Mesenchymal stem cell (in vitro differentiated cells and primary cell): ENCODE results near the gene TIMP1.

Source experiments
- DNase-seq: peaks from one replicate; pipeline ENCODE4 v3.0.0-alpha.2; 2013
- H2AFZ ChIP-seq: one replicate; pipeline ENCODE4 v1.6.1; 2013; ENCODE audit warnings: low read depth, mild to moderate bottlenecking, control low read depth, inconsistent platforms, low read length, moderate library complexity
- H2AK5ac ChIP-seq: 2 replicates; pipeline ENCODE4 v1.6.1; 2013; ENCODE audit warnings: low read length, moderate library complexity, mild to moderate bottlenecking, inconsistent platforms; ENCODE audit not compliant: severe bottlenecking
- H2BK120ac ChIP-seq: one replicate; pipeline ENCODE4 v1.6.1; 2013; ENCODE audit warnings: low read depth, mild to moderate bottlenecking, inconsistent platforms, low read length, moderate library complexity
- H2BK12ac ChIP-seq, 2 experiments: one replicate each; pipeline ENCODE4 v1.6.1; 2013; ENCODE audit warnings: inconsistent platforms in 2 of 2, low read length in 2 of 2, mild to moderate bottlenecking in 2 of 2, moderate library complexity in 2 of 2, control low read depth in 1 of 2
- H2BK15ac ChIP-seq: one replicate; pipeline ENCODE4 v1.6.1; 2013; ENCODE audit warnings: mild to moderate bottlenecking, low read depth, inconsistent platforms; ENCODE audit not compliant: poor library complexity, severe bottlenecking
- H2BK5ac ChIP-seq: 2 replicates; pipeline ENCODE4 v1.6.1; 2013; ENCODE audit warnings: low read depth, mild to moderate bottlenecking, low read length, control low read depth, inconsistent platforms; ENCODE audit not compliant: poor library complexity, severe bottlenecking
- H3K14ac ChIP-seq, 2 experiments: one replicate each; pipeline ENCODE4 v1.6.1; 2013; ENCODE audit warnings: inconsistent platforms in 2 of 2, low read length in 2 of 2, control low read depth in 1 of 2, mild to moderate bottlenecking in 1 of 2, moderate library complexity in 1 of 2
- H3K18ac ChIP-seq, 2 experiments: one replicate each; pipeline ENCODE4 v1.6.1; 2013; ENCODE audit warnings: inconsistent platforms in 2 of 2, low read length in 2 of 2, control low read depth in 1 of 2, low read depth in 1 of 2, mild to moderate bottlenecking in 1 of 2
- H3K23ac ChIP-seq, 2 experiments: one replicate each; pipeline ENCODE4 v1.6.1; 2013; ENCODE audit warnings: inconsistent platforms in 2 of 2, low read length in 2 of 2, mild to moderate bottlenecking in 2 of 2, moderate library complexity in 2 of 2, control low read depth in 1 of 2
- H3K27ac ChIP-seq: 2 replicates; pipeline ENCODE4 v1.5.1; 2013; ENCODE audit warnings: mild to moderate bottlenecking, moderate library complexity, low read length, control low read depth, inconsistent platforms; ENCODE audit not compliant: poor library complexity, severe bottlenecking
- H3K27me3 ChIP-seq, 2 experiments: 2 replicates each; pipeline versions ENCODE4 v1.6.1 to v1.7.0; 2013; ENCODE audit warnings: low read length in 2 of 2, mild to moderate bottlenecking in 2 of 2, moderate library complexity in 2 of 2, control low read depth in 1 of 2, inconsistent platforms in 1 of 2; ENCODE audit not compliant: control insufficient read depth in 1 of 2, insufficient read depth in 1 of 2
- H3K36me3 ChIP-seq, 2 experiments: 2 replicates each; pipeline versions ENCODE4 v1.6.1 to v1.7.0; 2013; ENCODE audit warnings: low read length in 2 of 2, control low read depth in 1 of 2, inconsistent platforms in 1 of 2, low read depth in 1 of 2, mild to moderate bottlenecking in 1 of 2; ENCODE audit not compliant: insufficient read depth in 2 of 2, control insufficient read depth in 1 of 2
- H3K4ac ChIP-seq, 2 experiments: one replicate each; pipeline ENCODE4 v1.6.1; 2013; ENCODE audit warnings: inconsistent platforms in 2 of 2, low read length in 2 of 2, mild to moderate bottlenecking in 2 of 2, moderate library complexity in 2 of 2, control low read depth in 1 of 2, low read depth in 1 of 2
- H3K4me1 ChIP-seq: 2 replicates; pipeline ENCODE4 v1.6.1; 2013; ENCODE audit warnings: low read depth, low read length, control low read depth; ENCODE audit not compliant: control insufficient read depth, insufficient read depth
- H3K4me2 ChIP-seq: 2 replicates; pipeline ENCODE4 v1.6.1; 2013; ENCODE audit warnings: low read length, mild to moderate bottlenecking, inconsistent platforms; ENCODE audit not compliant: poor library complexity, severe bottlenecking
- H3K4me3 ChIP-seq, 2 experiments: 2 replicates each; pipeline versions ENCODE4 v1.5.1 to v1.7.0; 2013; ENCODE audit warnings: low read length in 2 of 2, mild to moderate bottlenecking in 2 of 2, control low read depth in 1 of 2, low read depth in 1 of 2; ENCODE audit not compliant: insufficient read depth in 1 of 2
- H3K79me1 ChIP-seq: replicated peaks from 2 replicates; pipeline ENCODE4 v1.6.1; 2013; ENCODE audit warnings: mild to moderate bottlenecking, control low read depth, low read length, inconsistent platforms; ENCODE audit not compliant: poor library complexity, severe bottlenecking
- H3K9ac ChIP-seq: 2 replicates; pipeline ENCODE4 v1.7.0; 2013; ENCODE audit warnings: mild to moderate bottlenecking, low read length, moderate library complexity
- H3K9me3 ChIP-seq: 2 replicates; pipeline ENCODE4 v1.7.0; 2013; ENCODE audit warnings: mild to moderate bottlenecking, low read length; ENCODE audit not compliant: control insufficient read depth
- H4K8ac ChIP-seq: one replicate; pipeline ENCODE4 v1.6.1; 2013; ENCODE audit warnings: inconsistent platforms, mild to moderate bottlenecking, low read length, moderate library complexity
- H4K91ac ChIP-seq: one replicate; pipeline ENCODE4 v1.6.1; 2013; ENCODE audit warnings: mild to moderate bottlenecking, low read length, inconsistent platforms
- WGBS: methylation state at CpG from one replicate; pipeline ENCODE4 v1.1.7; 2013; ENCODE audit warnings: mixed read lengths; 5-methylcytosine and 5-hydroxymethylcytosine counted together

TIMP1 gene

DNA sequence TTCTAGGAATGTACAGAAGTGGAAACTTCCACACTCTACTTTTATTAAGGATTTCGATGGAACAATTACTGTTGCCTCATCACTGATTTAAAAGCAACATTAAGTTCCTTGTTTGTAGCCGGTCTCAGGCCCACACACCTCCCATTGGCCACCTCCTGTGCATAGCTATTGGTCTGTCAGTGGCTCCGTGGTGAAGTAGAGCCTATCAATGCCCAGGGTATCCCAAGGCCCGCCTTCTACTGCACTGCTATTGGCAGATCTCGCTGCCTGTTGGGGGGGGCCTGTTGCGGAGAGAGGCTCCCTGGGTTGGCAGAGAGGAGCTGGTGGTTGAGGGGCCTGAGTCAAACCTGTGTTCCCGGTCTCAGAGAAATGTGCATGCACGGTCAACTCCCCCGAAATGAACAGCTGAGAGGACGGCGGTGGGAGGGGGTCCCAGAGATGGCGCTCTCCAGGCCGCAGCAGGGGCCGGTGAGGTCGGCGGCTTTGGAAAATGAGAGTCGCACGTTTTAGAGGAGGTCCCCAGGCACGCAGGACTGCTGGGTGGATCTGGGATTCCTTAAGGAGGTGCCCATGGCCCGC lies 26.1 kb upstream of the TIMP1 start:
- Histone ChIP-seq H3K14ac (no peak overlapping the region), H2BK120ac (no peak overlapping the region), H3K9ac (peak overlapping the region; percentile 89), H2BK12ac (no peak overlapping the region), H4K91ac (no peak overlapping the region), H3K79me1 (peaks cover 1% of the 10 kb centered on the region), H4K8ac (peak overlapping the region; percentile 90), H2BK15ac (no peak overlapping the region), H3K23ac (no peak overlapping the region), H3K27ac (peak overlapping the region; percentile 65), H2BK5ac (no peak overlapping the region), H3K4me2 (peak overlapping the region; percentile 74), H3K4me3 (peak overlapping the region; percentile 62 to 77), H3K18ac (peak overlapping the region; percentile 78 to 79), H3K4ac (peak overlapping the region in 1 of 2 experiments; percentile 58), H2AFZ (peak overlapping the region; percentile 81), H3K36me3 (no peaks in the 10 kb centered on the region), H3K9me3 (no peaks in the 10 kb centered on the region), H2AK5ac (no peak overlapping the region), H3K27me3 (peaks cover 0 to 4% of the 10 kb centered on the region in 2 experiments), H3K4me1 (peaks cover 2% of the 10 kb centered on the region)
- WGBS = 3% methylated on average over 20 of the region's 20 CpGs
- DNase-seq = peak; percentile 92

DNA sequence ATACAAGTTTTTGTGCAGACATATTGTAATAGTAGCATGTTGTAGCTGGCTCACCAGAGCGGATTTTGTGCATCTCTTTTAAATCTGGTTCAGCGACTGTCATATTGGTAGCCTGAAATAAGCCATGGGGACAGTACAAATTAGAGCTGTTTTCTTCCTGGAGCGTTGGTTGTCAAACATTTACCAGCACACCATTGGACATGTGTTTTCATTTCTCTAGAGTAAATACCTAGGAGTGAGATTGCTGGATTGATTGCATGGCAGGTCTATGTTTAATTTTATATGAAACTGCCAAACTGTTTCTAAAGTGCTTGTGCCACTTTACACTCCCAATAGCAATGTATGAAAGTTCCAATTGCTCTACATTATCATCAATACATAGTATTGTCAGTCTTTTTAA lies 23.8 kb upstream of the TIMP1 start:
- no peak overlapping the region for H2BK15ac ChIP-seq
- no peak overlapping the region for H4K91ac ChIP-seq
- no peak overlapping the region for H3K18ac ChIP-seq
- no peak overlapping the region for H2BK120ac ChIP-seq
- H3K14ac ChIP-seq = no peak overlapping the region
- H3K23ac ChIP-seq = no peak overlapping the region
- no peak overlapping the region for H3K4me2 ChIP-seq
- no peak overlapping the region for H2BK12ac ChIP-seq
- H3K9ac ChIP-seq = no peak overlapping the region
- peaks cover 6% of the 10 kb centered on the region in 2 experiments for H3K36me3 ChIP-seq
- WGBS = 100% methylated on average over 2 of the region's 3 CpGs
- H3K27me3 ChIP-seq = no peaks in the 10 kb centered on the region
- H2AK5ac ChIP-seq = no peak overlapping the region
- H3K9me3 ChIP-seq = no peaks in the 10 kb centered on the region
- no peak overlapping the region for H4K8ac ChIP-seq
- H3K4ac ChIP-seq = no peak overlapping the region
- H3K4me3 ChIP-seq = no peak overlapping the region
- peaks cover 1% of the 10 kb centered on the region for H3K79me1 ChIP-seq
- DNase-seq = no peak
- no peak overlapping the region for H2AFZ ChIP-seq
- H3K4me1 ChIP-seq = peaks cover 8% of the 10 kb centered on the region
- H2BK5ac ChIP-seq = no peak overlapping the region
- no peak overlapping the region for H3K27ac ChIP-seq

DNA sequence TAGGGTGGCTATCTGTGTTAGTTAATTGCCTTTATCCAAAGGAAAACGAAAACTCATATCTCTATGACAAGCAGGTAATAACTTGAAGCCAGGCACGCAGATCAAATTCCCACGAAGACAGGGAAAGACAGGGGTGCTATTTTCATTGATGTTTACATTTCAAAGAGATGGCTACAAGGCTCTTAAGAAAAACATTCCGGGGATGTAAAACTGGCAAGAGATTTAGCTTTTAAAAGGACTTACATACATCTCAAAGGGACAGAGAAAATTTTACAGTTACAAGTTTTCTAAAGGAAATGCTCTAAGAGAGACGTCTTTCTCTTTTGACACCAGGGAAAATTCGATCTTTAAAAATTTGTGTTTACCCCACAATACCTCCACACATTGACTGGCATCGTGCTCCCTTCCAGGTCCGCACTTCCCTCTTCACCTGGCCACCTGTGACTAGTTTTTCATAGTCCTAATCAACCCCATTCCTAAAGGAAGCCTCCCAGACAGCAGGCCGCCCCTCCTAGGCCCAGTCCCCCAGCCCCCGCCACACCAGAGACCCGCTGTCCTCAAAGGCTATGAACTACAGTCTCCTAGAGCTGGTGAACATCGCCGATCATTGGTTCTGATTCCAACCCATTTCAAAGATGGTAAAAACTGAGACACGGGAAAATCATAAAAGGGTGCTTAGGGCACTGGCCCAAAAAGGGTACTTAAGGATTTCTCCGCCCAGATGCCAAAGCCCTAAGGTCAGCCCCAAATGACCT lies 21.9 kb upstream of the TIMP1 start:
- peak; percentile 26 for DNase-seq
- H3K79me1 ChIP-seq = peaks cover 8% of the 10 kb centered on the region
- H2BK5ac ChIP-seq = no peak overlapping the region
- peak overlapping the region; percentile 72 for H3K4me2 ChIP-seq
- no peak overlapping the region for H2BK12ac ChIP-seq
- no peak overlapping the region for H2AK5ac ChIP-seq
- peaks cover 10% of the 10 kb centered on the region for H3K4me1 ChIP-seq
- H3K27ac ChIP-seq = no peak overlapping the region
- H3K14ac ChIP-seq = no peak overlapping the region
- peak overlapping the region; percentile 50 for H4K91ac ChIP-seq
- H2AFZ ChIP-seq = no peak overlapping the region
- peaks cover 15 to 25% of the 10 kb centered on the region in 2 experiments for H3K36me3 ChIP-seq
- H2BK15ac ChIP-seq = no peak overlapping the region
- H3K18ac ChIP-seq = peak overlapping the region; percentile 43 to 80
- peak overlapping the region in 1 of 2 experiments; percentile 51 for H3K4ac ChIP-seq
- peak overlapping the region; percentile 91 for H3K9ac ChIP-seq
- peak overlapping the region; percentile 39 to 86 for H3K4me3 ChIP-seq
- H3K23ac ChIP-seq = no peak overlapping the region
- no peak overlapping the region for H2BK120ac ChIP-seq
- peaks cover 0 to 3% of the 10 kb centered on the region in 2 experiments for H3K27me3 ChIP-seq
- 20% methylated on average over 11 of the region's 15 CpGs for WGBS
- no peaks in the 10 kb centered on the region for H3K9me3 ChIP-seq
- peak overlapping the region; percentile 60 for H4K8ac ChIP-seq

DNA sequence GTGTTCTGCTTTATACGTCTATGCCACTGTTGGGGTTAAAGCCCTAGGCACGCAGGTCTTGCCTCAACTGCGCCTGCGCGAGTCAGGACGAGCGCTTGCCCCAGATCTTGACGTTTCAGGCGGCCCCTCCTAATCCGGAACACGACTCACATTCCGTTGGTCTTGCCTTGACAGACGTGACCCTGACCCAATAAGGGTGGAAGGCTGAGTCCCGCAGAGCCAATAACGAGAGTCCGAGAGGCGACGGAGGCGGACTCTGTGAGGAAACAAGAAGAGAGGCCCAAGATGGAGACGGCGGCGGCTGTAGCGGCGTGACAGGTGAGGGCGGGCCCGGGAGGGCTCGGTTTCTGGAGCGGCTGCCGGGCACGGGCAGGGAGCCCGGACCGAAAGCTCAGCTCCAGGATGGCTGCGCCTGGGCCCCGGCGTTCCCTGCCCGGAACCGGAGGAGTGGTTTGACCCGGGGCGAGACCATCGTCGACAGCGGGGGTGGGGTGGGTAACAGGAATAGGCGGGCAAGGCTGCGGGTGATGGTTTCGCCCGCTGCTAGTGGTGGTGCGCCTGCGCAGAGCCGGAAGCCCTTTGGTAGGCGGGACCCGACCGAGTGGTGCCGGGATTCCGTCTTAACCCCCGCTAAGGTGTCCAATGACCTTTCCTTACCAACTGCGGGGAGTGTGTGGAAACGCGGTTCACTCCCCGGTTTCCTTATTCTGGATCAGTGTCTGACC lies 21.1 kb upstream of the TIMP1 start, which contains the start of gene ARAF:
ARAF (plus strand) TSS at position 272 of the 725 bp plus-strand sequence. CDS start 1,763 bp downstream, outside the sequence.
- Histone ChIP-seq H3K23ac (no peak within 1 kb of the TSS), H3K27ac (peak within 1 kb of the TSS; percentile 72), H3K4me1 (peaks cover 10% of the 10 kb centered on the region), H3K14ac (no peak within 1 kb of the TSS), H3K9ac (peak within 1 kb of the TSS; percentile 91), H4K8ac (peak within 1 kb of the TSS; percentile 93), H2AFZ (no peak within 1 kb of the TSS), H3K79me1 (peaks cover 8% of the 10 kb centered on the region), H3K4me3 (peak within 1 kb of the TSS; percentile 69 to 86), H2AK5ac (no peak within 1 kb of the TSS), H3K4me2 (peak within 1 kb of the TSS; percentile 91), H2BK15ac (no peak within 1 kb of the TSS), H2BK5ac (no peak within 1 kb of the TSS), H4K91ac (peak within 1 kb of the TSS; percentile 50), H3K36me3 (peaks cover 15 to 26% of the 10 kb centered on the region in 2 experiments), H2BK12ac (no peak within 1 kb of the TSS), H2BK120ac (peak within 1 kb of the TSS; percentile 85), H3K9me3 (no peaks in the 10 kb centered on the region), H3K4ac (peak within 1 kb of the TSS in 1 of 2 experiments; percentile 73), H3K18ac (peak within 1 kb of the TSS; percentile 80 to 96), H3K27me3 (peaks cover 0 to 3% of the 10 kb centered on the region in 2 experiments)
- DNase-seq = peak; percentile 99
- under 1% methylated on average over 45 of the region's 59 CpGs for WGBS
